Left colon (tissue), 2 donors: Measurements from ENCODE around the gene PERCC1. TPM values are rescaled to one million over a fixed set of nuclear protein-coding genes. Genes with fewer than 3 reads are reported as not detected.

Source experiments
- ATAC-seq: fragments of 200-7000 bp; cut with Tn5 transposase; one replicate; pipeline ENCODE4 v1.9.1; 2020; ENCODE audit warnings: mild to moderate bottlenecking, moderate library complexity
- DNase-seq, 2 donors: peaks; one replicate each; pipeline ENCODE4 v3.0.0-alpha.2; 2020
- intact Hi-C, 2 donors: fragments of 100-400 bp; cut with DNase I in 1 of 2; cut with micrococcal nuclease in 1 of 2; formaldehyde crosslinking; loops; one replicate each; pipeline versions ENCODE4 v1.11.2 to v1.14.0; 2022; cut with DNase I, micrococcal nuclease
- total RNA-seq, 2 donors: library from RNA; stranded (reverse); fragmentation: NEBNext Ultra II Directional; extraction: Animal tissue kit (Norgen Biotek cat#: 25700); gene quantifications; one replicate each; pipeline ENCODE4 v1.2.1, GENCODE V29; 2021
- donor health status: DM: no; HTN: no; CAD: no.
- donor health status: DM: yes; HTN: yes; CAD: no.

PERCC1 gene
- total RNA-seq, 2 donors from 2014 or later, result not detected

DNA sequence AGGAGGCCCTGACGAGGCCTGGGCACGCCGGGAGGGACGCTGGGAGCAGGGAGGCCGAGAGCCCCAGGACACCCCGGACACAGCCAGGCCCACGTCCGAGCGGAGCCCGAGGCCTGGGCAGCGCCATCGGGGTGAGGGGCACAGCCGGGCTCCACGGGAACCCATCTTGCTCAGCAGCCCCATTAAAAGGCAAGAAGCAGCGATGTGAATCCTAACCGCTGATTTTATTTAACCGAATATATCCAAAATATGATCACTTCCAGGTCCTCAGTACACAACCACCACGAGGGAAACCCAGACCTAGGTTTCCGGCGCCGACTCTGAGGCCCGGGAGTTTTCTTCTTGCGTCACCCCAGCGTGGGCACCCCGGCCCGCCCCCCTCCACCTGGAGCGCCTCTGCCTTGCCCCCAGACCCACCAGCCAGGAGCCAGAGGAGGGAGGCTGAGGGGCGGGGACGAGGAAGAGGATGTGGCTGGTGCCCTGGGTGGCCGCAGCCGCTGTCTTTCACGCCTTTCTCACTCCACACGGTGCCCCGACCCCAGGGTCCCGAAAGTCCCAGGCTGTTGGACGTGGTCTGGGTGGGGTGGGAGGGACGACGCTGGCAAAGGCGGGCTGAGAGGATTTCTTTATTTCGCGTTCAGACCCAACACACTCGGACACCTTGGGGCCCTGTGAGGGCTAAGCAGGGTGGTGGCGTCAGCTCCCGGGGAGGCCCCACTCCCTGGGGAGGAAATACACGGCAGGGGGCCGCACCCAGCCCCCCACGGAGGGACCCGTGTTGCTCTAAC is 14.0 kb downstream of the PERCC1 start:
- ATAC-seq (no peak), DNase-seq (no peak)
- intact Hi-C loops, result no loop called here

DNA sequence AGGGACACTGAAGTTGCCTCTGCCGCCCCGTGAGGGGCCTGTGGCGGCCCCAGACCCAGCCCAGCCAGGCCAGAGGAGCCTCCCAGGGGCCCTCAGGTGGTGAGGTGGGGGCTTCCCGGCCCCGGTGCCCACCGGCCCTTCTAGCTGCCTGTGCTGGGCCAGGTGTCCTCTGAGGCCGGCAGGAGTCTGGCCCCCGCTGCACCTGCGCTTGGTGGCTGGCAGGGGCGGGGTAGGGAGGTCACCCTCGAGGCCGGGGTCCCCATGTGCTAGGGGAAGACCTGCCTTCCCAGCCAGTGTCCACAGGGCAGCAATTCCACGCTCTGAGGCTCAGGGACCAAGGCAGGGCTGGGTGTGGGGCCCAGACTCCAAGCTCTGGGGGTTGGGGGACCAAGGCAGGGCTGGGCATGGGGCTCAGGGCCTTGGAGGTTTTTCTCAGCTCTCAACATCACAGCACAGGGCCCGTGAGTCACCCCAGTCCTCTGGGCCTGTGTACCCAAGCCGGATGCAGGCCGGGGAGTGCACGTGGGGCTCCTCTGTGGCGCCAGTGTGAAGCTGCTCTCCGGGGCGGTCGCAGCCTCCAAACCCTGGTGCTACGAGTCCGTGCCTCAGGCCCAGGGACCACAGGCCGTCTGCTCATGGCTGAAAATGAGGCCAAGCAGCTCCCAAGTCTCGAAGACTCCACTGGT is 14.8 kb downstream of the PERCC1 start:
- ATAC-seq (no peak), DNase-seq (no peak)
- intact Hi-C loops, result no loop called here

DNA sequence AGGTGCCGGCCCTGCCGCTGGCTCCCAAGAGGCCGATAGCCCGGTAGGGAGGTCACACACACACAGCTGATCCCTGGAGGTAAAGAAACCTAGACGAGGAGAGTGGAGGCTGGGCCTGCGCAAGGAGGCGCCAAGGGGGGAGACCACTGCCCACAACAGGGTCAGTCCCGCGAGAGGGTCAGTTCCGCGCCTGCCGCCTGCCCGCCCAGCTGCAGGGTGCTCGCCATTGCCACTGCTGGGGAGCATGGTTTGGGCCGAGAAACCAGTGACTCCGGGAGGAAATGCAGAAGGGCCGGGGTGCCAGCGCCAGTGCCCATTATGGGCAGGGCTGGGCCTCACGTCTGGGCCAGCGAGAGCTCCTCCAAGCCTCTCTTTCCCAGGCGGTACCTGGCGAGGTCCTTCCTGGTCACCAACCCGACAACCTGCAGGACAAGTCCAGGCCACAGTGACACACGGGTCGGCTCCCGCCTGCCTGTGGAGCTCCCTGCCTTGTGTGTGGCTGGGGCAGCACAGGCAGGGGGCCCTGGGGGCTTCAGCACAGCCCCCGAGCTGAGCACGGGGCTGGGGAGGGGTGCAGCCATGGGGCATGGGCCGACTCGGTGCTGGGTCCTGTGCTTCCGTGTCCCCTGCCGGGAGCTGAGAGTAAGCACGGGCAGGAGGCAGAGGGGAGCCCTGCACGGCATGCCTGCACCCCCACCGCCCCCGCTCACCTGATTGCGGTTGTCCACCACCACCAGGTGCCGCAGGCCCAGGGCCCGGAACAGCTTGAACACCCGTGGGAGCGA is 15.6 kb downstream of the PERCC1 start:
- ATAC-seq, result no peak

DNA sequence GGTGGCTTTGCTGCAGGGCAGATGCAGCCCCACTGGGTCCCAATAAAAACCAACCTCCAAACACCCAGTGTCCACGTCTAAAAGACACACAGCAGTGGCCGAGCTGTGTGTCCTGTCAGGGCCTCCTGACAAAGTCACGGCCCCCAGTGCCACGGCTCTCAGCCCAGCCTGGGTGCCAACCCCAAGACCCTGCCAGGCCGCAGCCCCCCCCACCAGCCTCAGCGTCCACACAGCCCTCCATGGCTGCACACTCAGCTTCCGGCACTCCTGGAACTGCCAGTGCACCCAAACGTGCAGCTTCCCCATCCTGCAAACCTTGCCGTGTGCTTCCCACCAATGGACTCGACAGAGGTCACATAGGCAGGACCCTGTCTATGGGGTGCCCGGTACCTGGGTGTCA is 17.1 kb downstream of the PERCC1 start:
- no peak for DNase-seq
- intact Hi-C loops, result no loop called here
- ATAC-seq, result no peak

More for the DNA sequence above, 15.6 kb downstream of the PERCC1 start:
- intact Hi-C loops, result no loop called here
- DNase-seq, result no peak

DNA sequence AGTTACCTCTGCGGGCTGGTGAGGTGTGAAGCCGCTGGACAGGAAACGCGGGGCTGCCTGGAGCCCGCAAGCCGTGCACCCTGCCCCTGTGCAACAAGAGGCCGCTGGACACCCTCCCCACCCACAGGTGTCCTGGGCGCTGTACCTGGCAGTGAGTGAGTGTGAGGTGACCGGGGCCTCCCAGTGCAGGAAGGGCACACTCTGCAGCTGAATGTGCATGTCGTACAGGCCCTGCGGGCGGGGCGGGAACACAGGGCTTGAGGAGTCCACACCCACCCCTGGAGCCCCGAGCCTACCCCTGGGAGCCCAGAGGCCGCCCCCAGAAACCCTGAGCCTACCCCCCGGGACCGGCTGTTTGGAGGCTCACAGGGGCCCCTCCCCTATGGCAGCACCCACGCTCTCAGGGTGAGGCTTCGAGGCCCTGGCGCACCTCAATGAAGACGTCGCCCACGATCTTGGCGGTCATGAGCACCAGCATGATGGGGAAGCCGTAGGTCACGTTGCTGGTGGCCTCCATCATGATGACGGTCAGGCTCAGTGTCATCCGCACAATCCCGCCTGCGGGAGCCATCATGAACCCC is 17.7 kb downstream of the PERCC1 start:
- intact Hi-C loops, result no loop called here
- DNase-seq (no peak), ATAC-seq (no peak)

DNA sequence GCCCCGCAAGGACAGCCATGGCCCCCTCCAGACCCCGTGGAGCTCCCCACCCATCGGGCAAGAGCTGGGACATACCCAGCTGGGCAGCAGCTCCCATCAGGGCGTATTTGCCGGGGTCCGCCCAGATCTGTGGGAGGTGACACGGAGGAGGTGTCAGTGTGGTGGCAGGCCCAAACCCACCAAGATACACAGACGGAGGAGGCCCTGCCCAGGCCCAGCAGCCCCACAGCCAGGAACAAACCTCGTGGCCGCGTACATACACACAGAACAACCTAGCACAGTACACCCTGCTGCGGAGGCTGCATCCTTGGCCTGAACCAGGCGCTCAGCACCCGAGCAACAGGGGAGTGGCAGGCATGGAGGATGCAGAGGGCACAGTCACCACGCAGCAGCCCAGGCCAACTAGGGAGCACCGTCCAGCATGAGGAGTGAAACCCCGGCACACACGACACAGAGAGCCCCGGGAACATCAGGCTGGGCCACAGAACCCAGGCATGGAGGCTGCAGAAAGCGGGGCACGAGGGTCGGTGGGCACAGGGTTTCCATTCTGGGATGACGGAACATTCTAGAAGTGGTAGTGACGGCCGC is 18.4 kb downstream of the PERCC1 start:
- ATAC-seq, result no peak
- no peak for DNase-seq
- intact Hi-C loops, result no loop called here

DNA sequence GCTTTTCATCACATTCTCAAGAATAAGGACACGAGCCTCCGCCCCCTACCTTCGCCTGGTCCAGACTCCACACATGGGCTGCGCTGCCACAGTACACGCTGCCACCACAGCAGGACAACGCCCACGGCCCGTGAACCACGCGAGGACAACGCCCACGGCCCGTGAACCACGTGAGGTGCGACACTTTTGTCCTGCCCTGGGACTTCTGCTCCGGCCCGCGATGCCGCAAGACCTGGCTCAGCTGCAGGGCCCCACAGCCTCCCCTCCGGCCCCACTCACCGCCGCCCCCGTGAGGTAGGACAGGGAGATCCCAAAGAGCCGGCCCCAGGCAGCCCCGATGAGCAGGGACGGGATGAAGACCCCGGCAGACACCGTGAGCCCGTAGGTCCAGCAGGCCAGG is 19.3 kb downstream of the PERCC1 start:
- DNase-seq (no peak), ATAC-seq (no peak)
- intact Hi-C loops, result no loop called here

DNA sequence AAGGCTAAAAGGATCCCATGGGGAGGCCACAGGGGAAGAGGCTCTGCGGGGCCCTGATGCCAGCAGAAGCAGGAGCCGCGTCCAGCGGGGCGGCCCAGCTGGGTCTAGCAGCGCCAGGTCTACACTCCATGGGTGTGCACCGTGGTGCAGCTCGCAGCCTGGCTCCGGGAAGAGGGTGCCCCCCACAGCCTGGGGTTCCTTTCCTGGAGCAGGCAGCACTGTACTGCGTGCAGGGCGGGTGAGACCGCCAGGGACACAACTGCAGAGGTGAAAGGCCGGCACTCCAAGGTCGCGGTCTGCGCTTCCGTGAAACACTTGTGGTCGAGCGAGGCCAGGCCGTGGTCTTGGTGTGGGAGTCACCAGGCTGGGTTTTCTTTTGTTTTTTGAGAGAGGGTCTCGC is 20.0 kb downstream of the PERCC1 start:
- no peak for ATAC-seq
- intact Hi-C loops, result no loop called here
- no peak for DNase-seq

DNA sequence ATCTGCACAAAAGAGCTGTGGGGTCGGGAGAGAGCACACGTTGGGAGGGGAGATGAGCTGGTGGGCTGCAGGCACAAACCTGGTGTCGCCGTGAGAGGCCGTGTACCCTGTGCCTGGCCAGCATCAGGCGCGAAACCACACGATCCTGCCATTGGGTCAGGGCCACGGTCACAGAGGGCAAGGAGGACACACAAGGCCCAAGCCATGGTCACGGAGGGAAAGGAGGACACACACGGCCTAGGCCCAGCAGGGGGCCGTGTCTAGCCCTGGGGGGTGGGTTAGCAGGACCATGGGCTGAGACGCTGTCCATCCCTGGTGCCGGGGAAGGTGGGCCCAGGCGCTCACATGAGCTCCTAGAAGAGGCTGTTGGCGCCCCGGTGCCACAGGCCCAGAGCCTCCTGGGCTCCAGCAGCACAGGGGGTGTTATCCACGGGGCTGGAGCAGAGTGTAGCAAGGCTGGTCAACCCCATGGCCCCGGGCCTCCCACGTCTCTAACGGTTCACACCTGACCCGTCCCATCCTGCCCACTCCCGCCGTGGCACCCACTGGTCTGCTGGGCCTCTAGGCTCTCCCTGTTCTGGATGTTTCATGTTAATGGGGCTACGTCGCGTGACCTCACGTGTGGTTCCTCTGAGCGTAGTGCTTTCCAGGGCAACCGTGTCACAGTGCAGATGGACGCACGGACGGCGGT is 21.0 kb downstream of the PERCC1 start:
- intact Hi-C loops, result no loop called here
- DNase-seq, result no peak
- ATAC-seq, result no peak

DNA sequence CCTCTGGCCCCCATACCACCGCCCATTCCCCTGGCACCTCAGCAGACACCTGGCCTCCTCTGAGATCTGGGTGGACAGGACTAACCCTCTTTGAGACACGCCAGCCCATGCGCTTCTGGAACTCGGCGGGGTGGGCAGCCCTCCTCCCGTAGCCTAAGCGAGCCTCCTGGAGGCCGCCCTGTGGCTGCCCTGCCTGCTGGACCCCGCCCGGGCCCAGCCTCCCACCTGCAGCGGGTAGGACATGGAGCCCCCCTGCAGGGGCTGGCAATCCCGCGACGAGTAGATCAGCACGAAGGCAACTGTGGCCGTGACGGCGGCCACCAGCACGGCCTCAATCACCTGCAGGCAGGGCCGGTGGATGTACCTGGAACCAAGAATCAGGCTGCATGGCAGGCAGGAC is 21.7 kb downstream of the PERCC1 start:
- intact Hi-C loops, result no loop called here
- no peak for DNase-seq
- ATAC-seq, result no peak

DNA sequence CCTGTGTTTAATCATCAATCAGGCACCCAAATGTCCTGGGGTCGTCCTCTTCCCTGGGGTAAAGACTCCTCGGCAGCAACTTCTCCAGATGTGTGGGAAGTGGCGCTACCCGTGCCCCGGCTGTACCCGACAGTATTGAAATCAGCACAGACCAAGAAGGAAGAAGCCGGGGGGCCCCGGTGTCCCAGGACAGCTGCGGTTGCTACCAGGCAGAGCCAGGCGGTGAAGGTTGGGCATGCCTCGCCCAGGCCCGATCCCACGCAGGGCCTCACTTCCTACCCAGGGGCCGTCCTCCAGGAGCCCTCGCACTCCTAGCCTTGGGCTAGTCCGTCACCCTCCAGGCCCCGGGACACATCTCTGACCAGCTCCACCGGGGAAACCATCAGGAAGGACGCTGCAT is 22.4 kb downstream of the PERCC1 start:
- DNase-seq, result no peak
- no peak for ATAC-seq
- intact Hi-C loops, result no loop called here

DNA sequence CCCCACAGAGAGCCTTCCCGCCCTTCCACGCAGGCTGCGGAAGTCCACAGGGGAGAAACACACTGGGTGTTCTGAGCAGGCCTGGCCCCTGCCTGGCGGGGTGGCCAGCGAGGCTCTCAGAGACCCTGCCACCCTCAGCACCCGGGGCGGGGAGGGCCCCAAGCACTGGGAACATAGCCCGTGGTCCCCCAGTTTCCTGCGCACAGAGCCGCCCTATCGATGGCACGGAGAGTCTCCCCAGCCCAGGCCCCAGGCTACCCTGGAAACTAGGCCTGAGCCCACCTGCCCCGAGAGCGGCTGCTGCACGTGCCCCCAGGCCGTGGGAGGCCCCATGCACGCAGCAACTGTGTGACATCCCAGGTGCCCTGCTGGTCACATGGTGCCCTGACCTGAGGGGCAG is 23.7 kb downstream of the PERCC1 start:
- intact Hi-C loops, result no loop called here
- no peak for ATAC-seq
- DNase-seq, result no peak

DNA sequence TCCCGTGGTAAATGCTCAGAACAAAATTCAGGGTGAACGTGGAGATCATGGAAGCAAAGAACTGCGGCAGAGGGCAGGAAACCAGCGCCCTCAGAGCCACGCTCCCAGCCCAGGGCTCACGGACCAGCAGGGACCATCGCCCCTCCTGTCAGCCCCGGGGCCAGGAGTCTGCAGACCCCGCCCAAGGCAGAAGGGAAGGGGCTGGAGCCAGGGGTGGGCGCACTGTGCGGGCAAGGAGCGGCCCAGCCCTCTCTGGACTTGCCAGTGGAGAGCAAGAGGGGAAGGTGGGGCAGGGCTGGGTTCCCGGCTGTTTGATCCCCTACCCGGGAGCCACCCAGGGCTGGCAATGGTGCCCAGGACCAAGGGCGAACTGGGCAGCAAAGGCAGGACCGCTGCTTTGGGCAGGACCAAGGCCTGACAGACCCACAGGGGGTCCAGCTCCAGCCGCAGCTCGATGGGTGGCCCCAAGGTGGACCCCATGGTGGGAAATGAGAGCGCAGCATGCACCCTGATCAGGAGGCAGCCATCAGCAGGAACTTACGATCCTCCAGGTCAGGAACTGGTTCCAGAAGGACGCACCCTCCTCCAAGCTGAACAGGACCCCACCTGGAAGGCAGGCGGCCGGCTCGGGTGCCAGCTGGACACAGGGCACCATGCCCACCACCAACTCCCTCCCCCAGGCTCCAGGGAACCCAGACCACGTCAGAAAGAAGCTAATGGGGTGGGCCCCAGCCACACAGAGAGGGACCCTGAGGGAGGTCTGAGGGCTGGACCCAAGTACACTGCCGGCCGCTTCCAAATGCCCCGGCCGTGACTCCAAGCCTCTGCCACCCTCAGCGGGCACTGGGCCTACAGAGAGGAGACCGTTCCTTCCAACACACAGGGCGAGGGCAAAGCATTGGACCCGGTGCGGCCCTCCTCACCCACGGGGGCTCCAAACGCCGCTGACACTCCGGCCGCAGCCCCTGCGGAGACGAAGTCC is 24.6 kb downstream of the PERCC1 start:
- intact Hi-C loops, result no loop called here
- DNase-seq, result no peak
- ATAC-seq, result no peak

DNA sequence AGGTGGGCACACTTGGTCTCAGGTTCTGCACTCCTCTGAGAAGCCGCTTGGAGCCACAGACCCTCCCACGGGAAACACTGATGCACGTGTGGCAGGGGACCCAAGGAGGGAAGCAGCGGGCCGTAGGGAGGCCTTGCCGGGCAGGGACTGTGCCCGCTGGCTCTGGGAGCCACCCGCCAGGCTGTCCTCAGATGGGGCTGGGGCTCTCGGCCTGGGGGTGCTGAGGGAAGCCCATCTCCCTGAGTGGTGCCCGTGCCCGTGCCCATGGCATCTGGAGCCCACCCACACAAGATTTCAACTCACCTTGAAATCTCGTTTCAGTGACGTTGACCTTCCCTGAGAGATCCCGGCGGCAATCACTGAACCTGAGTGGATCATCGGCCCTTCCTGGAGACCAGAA is 26.1 kb downstream of the PERCC1 start:
- ATAC-seq (no peak), DNase-seq (no peak)
- intact Hi-C loops, result no loop called here

DNA sequence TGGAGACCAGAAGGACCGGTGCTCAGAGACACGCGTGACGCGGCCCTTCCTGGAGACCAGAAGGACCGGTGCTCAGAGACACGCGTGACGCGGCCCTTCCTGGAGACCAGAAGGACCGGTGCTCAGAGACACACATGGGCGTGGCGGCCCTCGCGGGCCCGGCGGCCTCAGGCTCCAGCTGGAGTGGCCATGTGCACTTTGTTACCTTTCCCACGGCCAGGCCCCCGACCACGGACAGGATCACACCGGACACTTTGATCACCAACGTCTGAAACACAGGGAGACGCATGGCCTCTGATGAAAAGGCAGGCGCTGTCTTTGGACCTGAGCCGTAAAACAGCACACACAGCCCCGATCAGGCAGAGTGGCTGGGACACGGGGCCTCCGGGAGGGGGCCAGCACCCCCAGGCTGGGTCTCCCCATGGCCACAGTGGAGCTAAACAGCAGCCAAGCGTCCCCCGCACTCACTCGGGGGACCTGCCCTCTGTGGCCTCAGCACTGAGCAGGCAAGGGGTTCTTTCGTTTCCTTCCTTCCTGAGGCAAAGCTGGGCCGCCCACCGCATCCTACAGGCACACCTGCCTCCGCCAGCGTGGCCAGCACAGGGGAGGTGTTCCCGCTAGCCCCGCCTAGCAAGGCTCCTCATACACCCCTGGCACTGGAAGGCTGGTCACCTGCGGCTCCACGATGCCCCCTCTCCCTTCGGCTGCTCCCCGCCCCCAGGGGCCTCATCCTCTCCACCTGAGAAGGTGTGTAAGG is 26.8 kb downstream of the PERCC1 start:
- DNase-seq (no peak), ATAC-seq (no peak)
- intact Hi-C loops, result no loop called here

DNA sequence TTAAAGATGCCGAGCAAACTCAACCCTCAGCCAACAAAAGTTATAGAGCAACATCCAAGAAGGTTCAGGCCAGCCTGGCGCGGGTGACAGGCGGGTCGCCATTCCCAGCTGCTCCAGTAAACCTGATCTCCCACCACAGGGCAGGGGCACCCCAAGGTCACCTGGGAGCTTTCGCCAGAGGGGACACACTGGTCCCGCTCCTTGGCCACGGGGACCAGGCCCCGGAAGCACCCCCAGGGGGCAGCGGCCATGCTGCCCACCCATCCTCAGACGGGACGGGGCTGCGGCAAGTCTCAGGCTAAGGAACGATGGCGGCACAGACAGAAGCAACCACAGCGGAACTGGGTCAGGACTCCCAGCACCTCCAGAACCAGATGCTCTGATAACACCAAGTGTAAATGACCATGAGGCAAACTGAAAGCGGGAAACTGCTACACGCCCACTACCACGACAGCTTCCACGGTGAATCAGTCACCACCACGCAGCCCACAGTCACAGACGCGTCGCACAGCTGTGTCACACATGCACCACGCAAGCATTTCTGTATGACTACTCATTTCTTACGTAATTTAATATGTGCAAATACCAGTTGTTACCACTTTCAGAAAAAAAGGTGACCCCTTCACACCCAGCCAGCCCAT is 27.6 kb downstream of the PERCC1 start:
- DNase-seq (no peak), ATAC-seq (no peak)
- intact Hi-C loops, result no loop called here
